Ascending aorta (tissue), 2 donors: ENCODE data around the gene MRRF. TPM values are rescaled to one million over a fixed set of nuclear protein-coding genes. Genes with fewer than 3 reads are reported as not detected.

ENCODE experiments used
- DNase-seq, 2 donors: peaks; one replicate each; pipeline ENCODE4 v3.0.0-alpha.2; 2019; ENCODE audit warnings: low spot score in 2 of 2
- H3K27ac ChIP-seq, 2 donors: fragments of 200-600 bp; sonication (generic); one replicate each; pipeline ENCODE4 v1.5.1; 2016 to 2017; ENCODE audit warnings: mild to moderate bottlenecking in 1 of 2
- H3K27me3 ChIP-seq: fragments of 200-600 bp; sonication (generic); one replicate; pipeline ENCODE4 v1.5.1; 2017
- H3K36me3 ChIP-seq, 2 donors: fragments of 200-600 bp; sonication (generic); one replicate each; pipeline ENCODE4 v1.5.1; 2016
- H3K4me1 ChIP-seq, 2 donors: fragments of 200-600 bp; sonication (generic); one replicate each; pipeline ENCODE4 v1.5.1; 2016 to 2017; ENCODE audit warnings: mild to moderate bottlenecking in 1 of 2
- H3K4me3 ChIP-seq, 2 donors: fragments of 200-600 bp; sonication (generic); one replicate each; pipeline ENCODE4 v1.5.1; 2016 to 2017; ENCODE audit warnings: mild to moderate bottlenecking in 1 of 2
- H3K9me3 ChIP-seq, 2 donors: fragments of 200-600 bp; sonication (generic); one replicate each; pipeline ENCODE4 v1.5.1; 2016
- CTCF ChIP-seq, 3 experiments: fragments of 200-600 bp in 2 of 3; fragments of 450-650 bp in 1 of 3; sonication (generic) in 2 of 3; IDR thresholded peaks; one replicate each; pipeline ENCODE4 v1.5.1; 2016 to 2019; ENCODE audit warnings: antibody characterized with exemption in 3 of 3, mild to moderate bottlenecking in 1 of 3, moderate library complexity in 1 of 3
- intact Hi-C: fragments of 100-400 bp; cut with DNase I; formaldehyde crosslinking; loops from one replicate; pipeline ENCODE4 v1.15.1; 2023
- total RNA-seq: library from RNA; depleted of rRNA; stranded (reverse); fragments of >200 nt; gene quantifications from one replicate; pipeline ENCODE4 v1.1.0, GENCODE V29; 2016

The MRRF gene
- total RNA-seq, 1 donor from 2014 or later = 16.1 TPM

DNA sequence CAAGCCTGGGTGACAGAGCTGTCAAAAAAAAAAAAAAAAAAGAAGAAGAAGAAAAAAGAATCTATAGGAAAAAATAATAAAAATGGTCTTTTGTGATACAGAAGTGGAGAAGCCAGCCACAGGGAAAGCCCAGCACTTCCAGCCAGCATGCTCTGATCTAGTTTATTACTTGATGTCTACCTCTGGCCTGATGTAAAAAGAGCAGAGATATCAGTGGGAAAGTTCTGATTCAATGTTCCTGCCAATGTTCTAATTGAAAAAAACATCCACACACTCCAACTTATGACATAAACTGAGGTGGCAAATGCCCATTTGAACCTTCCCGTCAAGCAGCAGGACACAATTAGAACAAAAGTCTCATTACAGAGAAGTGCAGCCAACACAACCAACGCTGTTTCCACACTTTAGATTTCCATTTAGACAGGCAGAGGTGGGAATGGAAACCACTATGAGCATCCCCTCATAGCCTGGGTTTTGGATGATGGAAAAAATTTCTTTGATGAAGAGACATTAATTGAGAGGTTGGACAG is 5.7 kb upstream of the MRRF start:
- Histone ChIP-seq H3K4me3 (no peak overlapping the region), H3K9me3 (no peaks in the 10 kb centered on the region), H3K4me1 (peaks cover 0 to 21% of the 10 kb centered on the region in 2 donors), H3K27me3 (no peaks in the 10 kb centered on the region), H3K36me3 (peaks cover 15 to 37% of the 10 kb centered on the region in 2 donors), H3K27ac (no peak overlapping the region)
- no peak for DNase-seq
- intact Hi-C loops = no loop called here
- TF ChIP-seq CTCF (IDR thresholded peaks at IDR 0.05) = no peak

GRCh38 chr9:122261469-122261881 is 3.2 kb upstream of the MRRF start:
- no peaks in the 10 kb centered on the region for H3K9me3 ChIP-seq
- peaks cover 12 to 37% of the 10 kb centered on the region in 2 donors for H3K36me3 ChIP-seq
- peak; percentile 32 to 88 for DNase-seq
- H3K4me1 ChIP-seq = peaks cover 5 to 24% of the 10 kb centered on the region in 2 donors
- no peak overlapping the region for H3K4me3 ChIP-seq
- H3K27me3 ChIP-seq = no peaks in the 10 kb centered on the region
- intact Hi-C loops = loop anchor here (5.0 to 10.0 kb wide), 4 partner anchors 167 to 1663 kb away; partner anchors contain the start of genes FBXW2, PDCL and TTLL11
- TF ChIP-seq CTCF (IDR thresholded peaks at IDR 0.05) = no peak
- peak overlapping the region in 1 of 2 donors; percentile 28 for H3K27ac ChIP-seq

DNA sequence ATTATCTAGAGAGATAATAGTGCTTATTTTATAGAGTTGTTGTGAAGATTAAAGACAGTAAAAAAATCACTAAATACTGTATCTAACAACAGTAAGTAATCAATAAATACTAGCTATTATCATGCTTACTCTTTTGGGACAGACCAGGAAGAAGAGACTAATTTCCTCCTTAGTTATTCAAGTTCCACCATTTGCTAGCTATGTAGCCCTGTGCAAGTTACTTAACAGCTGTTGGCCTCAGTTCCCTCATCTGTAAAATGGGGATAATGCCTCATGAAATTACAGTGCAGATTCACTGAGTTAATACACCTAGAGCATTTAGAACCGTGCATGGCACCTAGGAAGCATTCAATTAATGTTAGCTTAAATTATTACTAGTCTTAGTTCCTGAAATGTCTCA is 2.6 kb upstream of the MRRF start:
- Histone ChIP-seq H3K36me3 (peaks cover 12 to 35% of the 10 kb centered on the region in 2 donors), H3K4me1 (peaks cover 5 to 24% of the 10 kb centered on the region in 2 donors), H3K27me3 (no peaks in the 10 kb centered on the region), H3K4me3 (no peak overlapping the region), H3K27ac (no peak overlapping the region), H3K9me3 (no peaks in the 10 kb centered on the region)
- DNase-seq = no peak
- intact Hi-C loops = loop anchor here (5.0 to 10.0 kb wide), 4 partner anchors 167 to 1663 kb away; partner anchors contain the start of genes FBXW2, PDCL and TTLL11
- TF ChIP-seq CTCF (IDR thresholded peaks at IDR 0.05) = no peak

GRCh38 chr9:122263699-122264349 is 858 bp upstream of the MRRF start:
- Histone ChIP-seq H3K27me3 (no peaks in the 10 kb centered on the region), H3K36me3 (peaks cover 9 to 21% of the 10 kb centered on the region in 2 donors), H3K27ac (peak overlapping the region; percentile 85 to 91), H3K9me3 (no peaks in the 10 kb centered on the region), H3K4me1 (peaks cover 5 to 24% of the 10 kb centered on the region in 2 donors), H3K4me3 (peak overlapping the region; percentile 73 to 82)
- no peak for TF ChIP-seq CTCF (IDR thresholded peaks at IDR 0.05)
- DNase-seq = no peak
- intact Hi-C loops = loop anchor here (1.0 to 10.0 kb wide), 5 partner anchors 105 to 1661 kb away; partner anchors contain the start of genes FBXW2, MORN5, NDUFA8 and PDCL

DNA sequence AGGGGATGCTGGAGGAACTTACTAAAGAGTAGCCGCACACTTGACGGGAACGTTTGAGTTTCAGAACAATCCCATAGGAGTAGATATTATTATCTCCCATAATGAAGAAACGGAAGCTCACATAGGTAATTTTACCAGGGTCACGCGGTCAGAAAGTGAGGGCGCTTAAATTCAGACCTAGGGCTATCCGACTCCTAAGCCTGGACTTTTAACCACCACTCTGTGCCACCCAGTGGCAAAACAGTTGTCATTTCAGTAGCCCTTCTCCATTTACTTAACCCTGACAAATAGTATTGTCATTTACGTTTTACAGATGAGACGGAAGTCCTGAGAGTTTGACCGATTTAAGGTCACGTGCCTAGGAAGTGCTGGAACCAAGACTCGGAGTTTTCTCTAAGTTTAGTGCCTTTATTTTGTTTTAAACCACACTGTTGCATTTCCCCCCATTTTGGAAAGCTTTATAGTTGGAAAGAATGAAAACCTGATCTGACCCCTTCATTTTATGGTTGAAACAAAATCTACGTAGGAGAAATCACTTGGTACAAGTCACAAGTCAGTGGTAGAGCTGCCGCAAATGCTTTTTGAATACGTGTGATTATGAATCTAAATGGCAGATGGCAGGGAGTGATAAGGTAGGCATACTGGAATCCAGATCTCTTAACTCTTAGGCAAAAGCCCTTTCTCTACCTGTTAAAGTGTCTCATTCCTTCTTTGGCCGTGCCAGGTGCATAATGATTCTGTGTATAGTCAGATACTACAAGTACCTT is 650 bp downstream of the MRRF start:
- Histone ChIP-seq H3K27ac (peak overlapping the region; percentile 85 to 91), H3K27me3 (no peaks in the 10 kb centered on the region), H3K9me3 (no peaks in the 10 kb centered on the region), H3K4me3 (peak overlapping the region; percentile 73 to 82), H3K36me3 (peaks cover 5 to 7% of the 10 kb centered on the region in 2 donors), H3K4me1 (peaks cover 5 to 24% of the 10 kb centered on the region in 2 donors)
- no peak for DNase-seq
- intact Hi-C loops = loop anchor here (5.0 to 10.0 kb wide), 4 partner anchors 82 to 1659 kb away; partner anchors contain the start of genes PDCL and TTLL11
- TF ChIP-seq CTCF (IDR thresholded peaks at IDR 0.05) = no peak
